NCI-H1694 treated with DMSO at 0.1 percent for 48 hours (cell line): ENCODE measurements around the gene ASF1B.
"Not testable (repeated sequence)": the region's sequence is repeated elsewhere in the genome, so short reads cannot be mapped to it uniquely, and the experiment has no call there.

Source experiments
- DNase-seq: peaks from one replicate; lab custom pipeline; 2025; lab: John Stamatoyannopoulos, UW

Gene ASF1B

GRCh38 chr19:14160017-14160703 is 23.8 kb upstream of the ASF1B start:
- no peak for DNase-seq

GRCh38 chr19:14159059-14159458 is 22.7 kb upstream of the ASF1B start:
- no peak for DNase-seq

- DNase-seq = no peak
Measured at GRCh38 chr19:14158276-14159023, 22.1 kb upstream of the ASF1B start.

- no peak for DNase-seq
Measured at GRCh38 chr19:14156971-14157717, 20.8 kb upstream of the ASF1B start.

GRCh38 chr19:14156122-14156521 is 19.7 kb upstream of the ASF1B start:
- DNase-seq = no peak

GRCh38 chr19:14155371-14155770 is 19.0 kb upstream of the ASF1B start:
- no peak for DNase-seq

- no peak for DNase-seq
Measured at GRCh38 chr19:14152713-14153112, 16.3 kb upstream of the ASF1B start.

GRCh38 chr19:14150770-14151661 is 14.6 kb upstream of the ASF1B start:
- DNase-seq = no peak

GRCh38 chr19:14150041-14150769 is 13.8 kb upstream of the ASF1B start:
- DNase-seq = no peak

GRCh38 chr19:14149509-14149994 is 13.2 kb upstream of the ASF1B start:
- no peak for DNase-seq

GRCh38 chr19:14148751-14149410 is 12.5 kb upstream of the ASF1B start:
- no peak for DNase-seq

GRCh38 chr19:14147797-14148605 is 11.6 kb upstream of the ASF1B start:
- no peak for DNase-seq

- no peak for DNase-seq
Measured at GRCh38 chr19:14146789-14147216, 10.4 kb upstream of the ASF1B start.

GRCh38 chr19:14146169-14146568 is 9.8 kb upstream of the ASF1B start:
- not testable (repeated sequence) for DNase-seq

- no peak for DNase-seq
Measured at GRCh38 chr19:14145381-14145780, 9.0 kb upstream of the ASF1B start.

- no peak for DNase-seq
Measured at GRCh38 chr19:14142262-14143190, 6.1 kb upstream of the ASF1B start.

- DNase-seq = no peak
Measured at GRCh38 chr19:14141041-14141440, 4.7 kb upstream of the ASF1B start.

GRCh38 chr19:14139944-14140343 is 3.6 kb upstream of the ASF1B start:
- no peak for DNase-seq
